Measurements from ENCODE around the gene HMGXB4. TPM values are rescaled to one million over a fixed set of nuclear protein-coding genes. Genes with fewer than 3 reads are reported as not detected.

The HMGXB4 gene
- total RNA-seq, 1 experiment from 2014 or later, result 7.0 TPM

DNA sequence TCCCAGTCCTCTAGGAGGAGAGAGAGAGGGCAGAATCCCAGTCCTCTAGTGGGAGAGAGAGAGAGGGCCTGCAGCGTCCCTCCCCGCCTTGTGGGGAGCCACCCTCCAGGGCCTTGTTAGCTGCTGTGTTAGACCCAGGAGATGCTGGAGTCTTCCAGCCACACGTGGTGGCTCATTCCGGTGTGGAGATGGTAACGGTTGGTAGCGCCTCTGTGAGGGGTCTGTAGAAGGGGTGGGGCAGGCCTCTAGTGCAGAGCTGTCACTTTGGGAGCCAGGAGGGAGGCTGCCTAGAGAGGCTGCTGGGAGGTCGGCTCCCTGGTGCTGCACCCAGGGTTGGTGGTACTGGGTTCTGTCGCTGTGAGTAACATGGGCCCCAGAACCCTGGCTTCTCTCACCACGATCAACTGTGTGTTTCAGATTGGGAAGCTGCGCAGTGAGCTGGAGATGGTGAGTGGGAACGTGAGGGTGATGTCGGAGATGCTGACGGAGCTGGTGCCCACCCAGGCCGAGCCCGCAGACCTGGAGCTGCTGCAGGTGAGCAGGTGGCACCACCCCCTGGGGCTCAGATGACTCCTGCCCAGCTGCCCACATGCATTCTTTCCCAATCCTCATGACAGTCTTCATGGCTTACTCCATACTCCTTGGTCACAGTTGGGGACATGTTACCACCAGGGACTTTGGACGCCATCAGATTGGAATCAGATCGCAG lies 69.7 kb downstream of the HMGXB4 start:
- DNase-seq (ENCODE audit: low spot score), result no peak

DNA sequence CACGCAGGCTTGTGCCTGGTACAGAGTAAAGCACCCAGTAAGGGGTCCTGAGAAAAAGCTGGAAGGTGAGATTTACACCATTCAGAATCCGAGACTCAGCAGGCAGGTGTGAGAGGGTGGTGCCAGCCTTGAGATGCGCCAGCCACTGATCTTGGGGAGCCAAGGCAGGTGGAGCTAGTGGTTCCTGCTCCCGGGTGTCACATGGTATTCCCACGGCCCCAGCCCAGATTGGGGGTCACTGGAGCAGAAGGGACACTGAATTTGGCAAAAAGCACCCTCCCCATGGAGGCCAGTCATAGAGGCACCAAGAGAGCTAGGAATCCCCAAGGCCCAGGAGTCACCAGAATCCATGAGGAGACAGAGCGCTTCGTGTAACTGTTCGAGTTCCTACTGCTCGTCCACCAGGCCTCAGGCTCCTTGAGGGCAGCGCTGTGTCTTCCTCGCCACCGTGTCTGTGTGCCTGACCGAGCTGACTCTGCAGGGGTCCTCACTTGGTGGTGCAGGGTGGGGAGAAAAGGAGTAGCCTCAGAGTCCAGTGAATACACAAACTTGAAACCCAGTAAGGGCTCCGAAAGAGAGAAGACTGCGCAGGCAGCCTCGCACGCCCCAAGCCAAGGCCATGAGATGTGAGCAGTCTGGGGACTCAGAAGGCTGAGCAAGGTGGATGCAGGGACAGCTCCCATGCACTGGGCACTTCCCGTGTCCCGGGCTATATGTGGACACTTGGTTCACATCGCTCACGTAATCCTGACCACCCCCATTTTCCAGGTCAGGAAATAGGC lies 70.6 kb downstream of the HMGXB4 start:
- no peak for DNase-seq (ENCODE audit: low spot score)

DNA sequence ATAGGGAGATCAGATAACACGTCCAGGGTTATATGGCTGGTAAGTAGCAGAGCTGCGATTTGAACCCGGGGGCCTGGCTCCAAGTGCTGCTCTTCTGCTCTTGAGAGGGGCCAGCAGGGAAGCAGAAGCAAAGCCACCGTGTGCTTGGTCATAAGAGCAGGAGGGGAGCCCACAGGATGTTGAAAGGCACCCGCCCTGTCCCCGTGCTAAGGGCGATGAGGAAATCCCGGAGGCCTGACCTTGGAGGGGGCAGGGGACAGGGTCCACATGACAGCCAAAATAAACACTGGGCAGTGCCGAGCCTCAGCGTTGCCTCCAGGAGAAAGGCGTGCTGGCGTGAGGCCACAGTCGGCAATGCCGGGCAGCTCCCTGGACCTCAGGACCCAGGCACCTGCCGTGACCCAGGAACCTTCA lies 71.2 kb downstream of the HMGXB4 start:
- no peak for DNase-seq (ENCODE audit: low spot score)

DNA sequence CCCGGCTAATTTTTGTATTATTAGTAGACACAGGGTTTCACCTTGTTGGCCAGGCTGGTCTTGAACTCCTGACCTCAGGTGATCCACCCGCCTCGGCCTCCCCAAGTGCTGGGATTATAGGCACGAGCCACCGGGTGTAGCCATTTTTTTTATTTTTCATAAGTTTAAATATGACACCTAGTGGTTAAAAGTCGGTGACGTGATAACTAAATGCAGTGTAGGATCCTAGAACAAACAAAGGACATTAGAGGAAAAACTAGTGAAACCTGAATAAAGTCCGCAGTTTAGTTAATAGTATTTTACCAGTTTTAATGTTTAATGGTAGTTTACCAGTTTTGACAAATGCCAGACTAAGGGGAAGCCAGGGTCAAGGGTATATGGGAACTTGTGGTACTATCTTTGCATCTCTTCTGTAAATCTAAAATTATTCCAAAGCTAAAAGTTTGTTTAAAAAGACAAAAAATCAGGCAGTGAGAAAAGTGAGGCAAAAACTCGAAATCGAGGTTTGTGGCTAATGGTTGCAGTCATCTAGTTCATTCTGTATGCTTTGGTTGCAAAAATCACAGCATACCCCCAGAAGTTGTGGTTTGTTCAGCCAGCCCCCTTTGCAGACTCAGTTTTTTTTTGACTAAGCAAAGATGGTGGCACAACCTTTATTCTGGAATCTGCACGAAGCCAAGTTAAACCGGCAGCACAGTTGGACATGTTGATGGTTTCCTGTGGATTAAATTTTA lies 72.0 kb downstream of the HMGXB4 start:
- no peak for DNase-seq (ENCODE audit: low spot score)

DNA sequence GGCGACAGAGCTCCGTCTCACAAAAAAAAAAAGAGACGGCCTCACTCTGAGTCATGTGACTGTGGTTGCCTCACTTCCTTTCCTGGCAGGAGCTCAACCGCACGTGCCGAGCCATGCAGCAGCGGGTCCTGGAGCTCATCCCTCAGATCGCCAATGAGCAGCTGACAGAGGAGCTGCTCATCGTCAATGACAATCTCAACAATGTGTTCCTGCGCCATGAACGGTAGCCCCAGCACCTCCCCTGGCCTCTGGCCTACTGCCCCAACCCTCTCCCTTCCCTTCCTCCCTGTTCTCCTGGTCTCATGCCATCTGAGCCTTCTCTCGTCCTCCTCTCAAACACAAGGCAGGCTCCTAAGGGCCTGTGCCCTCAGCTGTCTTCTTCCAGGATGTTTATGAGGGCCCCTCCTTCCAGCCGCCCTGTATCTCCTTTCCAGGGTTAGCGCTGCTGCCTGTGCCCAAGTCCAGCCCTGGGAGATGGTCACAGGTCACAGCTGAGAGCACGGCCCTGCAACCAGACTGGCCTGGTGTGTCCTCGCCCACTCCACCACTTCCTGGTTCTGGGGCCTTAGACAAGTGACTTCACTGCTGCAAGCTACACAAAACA lies 73.1 kb downstream of the HMGXB4 start:
- DNase-seq (ENCODE audit: low spot score), result peak; percentile 28

DNA sequence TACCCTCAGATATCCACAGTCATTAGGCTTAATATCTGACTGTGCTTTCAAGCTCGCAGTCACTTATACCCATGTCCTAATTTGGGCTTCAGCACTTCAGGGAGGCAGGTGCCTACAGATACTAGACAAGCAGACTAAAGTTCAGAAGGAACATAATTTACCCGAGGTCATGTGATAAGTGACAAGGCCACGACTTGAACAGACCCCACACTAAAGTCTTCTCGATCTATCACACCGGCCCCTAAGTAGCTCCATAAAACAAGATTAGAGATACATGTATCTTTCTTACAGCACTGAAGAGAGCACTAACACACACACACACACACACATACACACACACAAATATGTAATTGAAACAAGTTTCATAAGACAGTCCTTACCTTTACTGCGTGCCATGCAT lies 75.0 kb downstream of the HMGXB4 start:
- no peak for DNase-seq (ENCODE audit: low spot score)

DNA sequence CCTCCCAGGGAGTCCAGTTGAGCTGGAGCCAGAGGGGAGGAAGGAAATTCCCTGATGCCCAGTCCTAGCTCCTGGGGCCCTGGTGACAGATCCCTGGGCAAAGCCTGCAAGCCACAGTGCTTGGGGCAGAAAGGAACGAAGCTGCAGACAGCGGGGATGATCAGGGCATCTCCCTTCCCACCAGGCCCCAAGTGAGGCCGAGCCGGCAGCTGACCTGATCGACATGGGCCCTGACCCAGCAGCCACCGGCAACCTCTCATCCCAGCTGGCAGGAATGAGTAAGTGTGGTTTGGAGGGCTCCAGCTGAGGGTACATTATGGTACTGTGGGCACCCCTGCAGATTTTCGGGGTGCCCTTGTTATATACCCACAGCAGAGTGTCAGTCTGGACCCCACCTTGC lies 75.9 kb downstream of the HMGXB4 start:
- no peak for DNase-seq (ENCODE audit: low spot score)

DNA sequence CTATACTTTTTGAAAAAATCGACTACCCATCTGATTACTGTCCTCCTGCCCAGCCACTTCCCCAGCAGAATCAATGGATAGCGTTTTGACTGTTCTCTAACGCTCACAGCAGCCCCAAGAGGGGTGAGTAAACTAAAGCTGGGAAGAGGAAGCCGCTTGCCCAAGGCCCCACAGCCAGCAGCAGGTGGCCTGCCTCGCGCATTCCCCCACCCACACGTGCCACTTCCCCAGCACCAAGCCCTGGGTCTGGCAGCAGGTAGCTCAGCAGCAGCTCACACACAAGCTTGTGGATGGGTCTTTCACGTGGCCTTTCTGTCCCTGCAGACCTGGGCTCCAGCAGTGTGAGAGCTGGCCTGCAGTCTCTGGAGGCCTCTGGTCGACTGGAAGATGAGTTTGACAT lies 76.7 kb downstream of the HMGXB4 start:
- DNase-seq (ENCODE audit: low spot score), result no peak

DNA sequence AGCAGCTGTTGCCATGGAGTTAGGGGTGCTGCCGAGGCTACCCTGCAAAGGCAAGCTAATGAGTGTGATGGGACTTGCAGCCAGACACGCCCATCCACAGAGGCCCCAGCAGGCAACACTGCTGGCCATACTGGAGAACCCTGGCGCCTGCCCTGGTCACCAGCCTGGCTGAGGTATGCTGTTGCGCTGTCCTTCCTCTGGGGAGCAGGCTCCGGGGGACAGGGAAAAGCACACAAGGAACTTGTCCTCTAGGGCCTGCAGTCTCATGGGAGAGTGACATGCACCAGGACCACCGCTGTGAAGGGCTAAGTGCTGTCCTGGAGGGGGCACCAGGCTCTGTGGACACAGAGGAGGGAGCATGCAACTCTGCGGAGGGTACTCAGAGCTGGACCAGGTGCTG lies 78.2 kb downstream of the HMGXB4 start:
- DNase-seq (ENCODE audit: low spot score), result no peak

DNA sequence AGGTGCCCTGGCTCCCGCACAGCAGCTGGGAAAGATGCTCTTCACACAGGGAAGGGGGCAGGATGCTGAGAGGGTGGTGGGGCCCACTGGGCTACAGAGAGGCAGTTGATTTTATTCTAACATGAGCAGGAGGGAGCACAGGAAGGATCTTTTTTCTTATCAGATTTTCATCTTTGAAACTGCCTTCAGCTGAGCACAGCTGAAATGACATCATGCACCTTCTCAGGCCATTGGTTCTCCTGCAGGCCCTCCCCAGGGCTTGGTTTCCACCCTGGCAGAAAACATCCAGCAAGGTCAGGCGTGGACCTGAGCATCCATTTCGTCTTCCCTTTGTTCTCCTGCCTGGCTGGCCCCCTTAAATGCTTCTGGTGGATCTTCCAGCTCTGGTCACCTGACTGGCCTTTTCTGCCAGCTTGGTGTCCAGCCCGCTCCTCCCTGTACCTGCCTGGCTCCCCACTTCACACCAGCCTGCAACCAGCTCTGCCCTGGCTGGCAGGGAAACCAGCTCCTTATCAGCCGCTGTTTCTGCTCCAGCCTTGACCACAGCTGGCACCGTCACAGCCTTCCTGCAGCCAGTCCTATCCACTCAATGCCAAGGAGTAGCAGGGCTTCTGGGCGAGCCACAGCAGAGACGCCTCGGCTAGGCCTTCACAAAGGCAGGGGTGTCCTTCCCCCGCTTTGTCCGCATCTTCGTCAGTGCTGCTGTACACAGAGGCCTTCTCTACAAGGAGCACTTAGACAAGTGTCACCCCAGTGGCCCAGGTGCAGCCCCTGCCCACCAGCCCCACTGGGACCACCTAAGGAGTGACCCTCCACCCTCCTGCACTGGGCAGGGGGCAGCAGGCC lies 78.9 kb downstream of the HMGXB4 start:
- no peak for DNase-seq (ENCODE audit: low spot score)

DNA sequence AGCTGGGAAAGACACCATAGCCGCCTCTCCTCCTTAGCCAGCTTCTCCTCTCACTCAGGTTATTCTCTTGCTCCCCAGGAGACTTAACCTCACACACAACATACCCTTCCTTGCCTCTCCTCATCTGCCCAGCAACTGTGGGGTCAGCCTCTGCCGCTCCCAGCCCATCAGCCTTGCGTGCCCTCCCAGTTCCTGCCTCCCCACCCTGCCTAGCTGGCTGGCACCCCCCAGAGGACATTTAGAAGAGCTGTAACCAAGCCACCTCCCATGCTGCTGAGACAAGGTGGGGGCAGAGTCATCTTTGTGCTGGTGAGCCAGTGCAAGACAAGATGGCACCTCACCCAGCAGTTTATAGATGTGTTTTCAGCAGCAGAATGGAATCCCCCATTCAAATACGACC lies 80.6 kb downstream of the HMGXB4 start:
- no peak for DNase-seq (ENCODE audit: low spot score)

DNA sequence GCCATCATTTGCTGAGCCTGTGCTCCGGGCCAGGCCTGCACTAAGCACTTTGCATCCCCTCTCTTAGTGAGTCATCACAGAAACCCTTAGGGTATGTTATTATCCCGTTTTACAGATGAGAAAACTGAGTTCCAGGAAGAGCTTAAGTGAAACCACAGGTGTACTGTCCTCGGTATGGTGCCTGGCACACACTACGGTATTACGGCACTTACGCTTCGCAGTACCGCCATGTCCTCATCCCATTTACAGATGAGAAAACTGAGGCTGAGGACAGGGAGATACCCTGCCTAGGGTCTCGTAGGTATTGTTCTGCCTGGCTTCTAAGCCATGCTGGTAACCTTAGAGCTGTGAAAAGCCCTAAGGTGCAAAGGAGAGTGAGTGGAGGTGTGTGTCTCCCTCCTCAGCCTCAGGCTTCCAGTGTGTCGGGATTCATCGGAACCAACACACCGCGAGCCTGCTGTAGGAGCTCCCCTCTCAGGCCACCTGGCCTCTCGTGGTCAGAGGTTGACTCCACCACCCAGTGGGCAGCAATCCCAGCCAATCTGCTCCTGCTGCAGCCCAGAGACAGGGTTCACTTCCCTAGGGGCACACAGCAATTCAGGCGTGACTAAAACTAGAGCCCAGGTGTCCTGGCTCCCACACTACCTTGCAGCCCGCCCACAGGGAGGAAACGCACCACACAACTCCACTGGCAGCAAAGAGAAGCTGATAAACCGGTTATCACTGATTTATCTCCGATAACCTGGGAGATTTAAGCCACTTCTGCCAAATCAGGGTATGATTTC lies 84.0 kb downstream of the HMGXB4 start:
- no peak for DNase-seq (ENCODE audit: low spot score)

DNA sequence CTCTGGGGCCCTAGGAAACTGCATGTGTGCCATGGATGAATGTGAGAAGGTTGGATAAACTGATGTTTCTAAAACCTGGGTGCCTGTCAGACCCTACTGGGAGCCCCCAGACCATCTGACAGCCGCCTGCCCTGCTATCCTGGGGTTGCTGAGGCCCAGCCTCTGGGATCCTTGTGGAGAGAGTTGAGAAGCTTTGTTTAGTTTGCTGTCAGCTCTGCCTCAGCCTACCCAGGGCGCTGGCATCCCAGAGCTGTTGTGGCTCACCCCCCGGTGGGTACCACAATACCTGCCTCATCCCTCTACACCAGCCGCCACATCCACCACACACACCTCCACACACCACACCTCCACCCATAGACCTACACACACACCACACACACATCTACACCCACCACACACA lies 85.1 kb downstream of the HMGXB4 start:
- no peak for DNase-seq (ENCODE audit: low spot score)

DNA sequence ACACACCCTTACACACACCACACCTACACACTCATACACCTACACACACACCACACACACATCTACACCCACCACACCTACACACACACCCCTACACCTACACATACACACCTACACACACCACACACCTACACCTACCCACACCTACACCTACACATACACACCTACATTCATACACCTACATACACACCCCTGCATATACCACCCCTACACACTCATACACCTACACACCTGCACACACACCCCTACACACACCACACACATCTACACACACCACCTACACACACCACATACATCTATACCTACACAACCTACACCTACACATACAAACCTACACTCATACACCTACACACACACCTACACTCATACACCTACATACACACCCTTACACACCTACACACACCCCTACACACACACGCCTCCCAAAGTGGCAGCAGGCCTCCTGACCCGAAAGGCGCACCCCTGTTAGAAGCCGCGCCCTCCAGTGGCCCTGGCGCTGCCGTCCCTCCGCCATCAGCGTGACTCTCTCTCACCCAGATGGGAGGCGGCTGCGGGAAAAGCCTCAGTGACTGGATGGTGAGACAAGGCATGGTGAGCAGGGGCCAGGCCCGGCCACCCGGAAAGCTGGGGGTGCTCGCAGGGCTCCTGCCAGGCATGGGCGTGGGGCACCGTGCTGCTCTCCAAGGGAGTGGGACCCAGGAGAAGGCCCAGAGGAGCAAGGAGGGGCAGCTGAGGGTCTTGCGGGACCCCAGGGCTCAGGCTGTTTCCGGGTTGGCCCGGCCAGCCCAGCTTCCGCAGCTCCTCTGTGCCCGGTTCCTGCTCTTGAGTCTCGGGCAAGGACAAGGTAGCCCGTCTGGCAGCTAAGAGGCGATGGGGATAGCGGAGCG lies 86.6 kb downstream of the HMGXB4 start:
- DNase-seq (ENCODE audit: low spot score), result no peak

DNA sequence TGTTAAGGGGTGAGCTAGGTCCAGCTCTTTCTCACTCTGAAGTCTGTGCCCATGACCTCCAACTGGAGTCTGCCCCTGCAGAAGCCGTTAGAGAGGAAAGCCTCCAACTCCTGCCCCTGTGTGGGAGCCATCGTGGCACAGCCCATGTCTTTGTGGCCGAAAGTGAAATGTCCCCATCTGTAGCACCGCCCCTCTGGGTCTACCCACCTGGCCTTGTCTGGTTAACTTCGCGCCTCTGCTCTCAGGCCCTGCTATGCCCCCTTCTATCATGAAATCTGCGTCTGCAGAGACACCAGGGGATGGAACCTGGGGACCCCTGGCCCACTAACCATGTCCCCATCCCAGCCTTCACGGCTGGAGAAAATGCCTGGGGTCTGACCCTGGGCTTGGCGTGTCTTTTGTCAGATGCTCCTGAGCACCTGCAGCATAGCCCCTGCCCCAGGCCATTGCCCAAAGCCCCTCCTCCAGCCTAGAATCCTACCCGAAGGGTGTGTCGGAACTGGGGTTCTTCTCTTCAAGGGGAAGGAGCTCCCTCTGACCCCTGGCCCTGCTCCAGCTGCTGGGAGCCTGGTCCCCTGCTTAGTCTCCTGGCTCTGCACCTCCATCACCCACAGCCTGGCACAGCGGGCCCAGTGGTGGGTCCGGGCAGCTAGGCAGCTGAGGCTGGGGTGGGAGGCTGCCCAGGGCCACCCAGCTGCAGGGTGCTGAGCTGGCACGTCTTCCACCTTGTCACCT lies 87.8 kb downstream of the HMGXB4 start:
- no peak for DNase-seq (ENCODE audit: low spot score)

Data from HT-29 (cell line).